ENCODE measurements around the gene SLC25A13.

The SLC25A13 gene

DNA sequence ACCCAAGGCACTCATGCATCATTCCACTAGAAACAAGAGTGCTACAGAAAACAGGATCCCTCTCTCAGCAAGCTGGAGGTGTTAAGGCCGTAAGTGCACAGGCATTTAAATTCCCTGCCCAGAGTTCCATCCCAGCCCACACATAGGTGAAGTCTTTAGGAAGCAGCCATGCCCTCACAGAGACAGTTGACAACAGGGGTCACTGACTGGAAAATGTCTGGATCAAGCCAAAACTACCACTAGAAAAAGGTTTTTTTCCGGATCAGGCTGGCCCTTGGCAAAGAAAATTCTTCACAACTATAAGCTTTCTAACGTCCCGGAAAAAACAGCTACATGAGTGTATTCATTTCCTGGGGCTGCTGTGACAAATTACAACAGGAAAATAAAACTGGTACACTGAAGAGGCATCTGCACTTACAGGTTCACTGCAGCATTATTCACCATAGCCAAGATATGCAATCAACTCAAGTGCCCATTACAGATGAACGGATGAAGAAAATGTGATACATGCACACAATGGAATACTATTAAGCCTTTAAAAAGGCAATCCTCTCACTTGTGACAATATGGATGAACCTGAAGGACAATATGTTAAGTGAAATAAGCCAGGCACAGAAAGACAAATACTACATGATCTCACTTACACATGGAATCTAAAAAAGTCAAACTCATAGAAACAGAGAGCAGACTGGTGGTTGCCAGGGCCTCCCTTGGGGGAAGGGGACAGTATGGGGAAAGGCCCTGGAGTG lies 52.5 kb downstream of the SLC25A13 start:
- no peaks in the 10 kb centered on the region for H3F3A ChIP-seq (ENCODE audit: insufficient read depth, low read length)
- H3K27ac ChIP-seq (ENCODE audit: low read length), result no peak overlapping the region
- H4K20me1 ChIP-seq (ENCODE audit: insufficient read depth, low read length), result no peaks in the 10 kb centered on the region
- H3K4me1 ChIP-seq (ENCODE audit: low read length), result no peaks in the 10 kb centered on the region
- no peak for TF ChIP-seq EZH2 (optimal IDR thresholded peaks at IDR 0.05; ENCODE audit: low read depth, low read length)
- TF ChIP-seq, protein P1, sequence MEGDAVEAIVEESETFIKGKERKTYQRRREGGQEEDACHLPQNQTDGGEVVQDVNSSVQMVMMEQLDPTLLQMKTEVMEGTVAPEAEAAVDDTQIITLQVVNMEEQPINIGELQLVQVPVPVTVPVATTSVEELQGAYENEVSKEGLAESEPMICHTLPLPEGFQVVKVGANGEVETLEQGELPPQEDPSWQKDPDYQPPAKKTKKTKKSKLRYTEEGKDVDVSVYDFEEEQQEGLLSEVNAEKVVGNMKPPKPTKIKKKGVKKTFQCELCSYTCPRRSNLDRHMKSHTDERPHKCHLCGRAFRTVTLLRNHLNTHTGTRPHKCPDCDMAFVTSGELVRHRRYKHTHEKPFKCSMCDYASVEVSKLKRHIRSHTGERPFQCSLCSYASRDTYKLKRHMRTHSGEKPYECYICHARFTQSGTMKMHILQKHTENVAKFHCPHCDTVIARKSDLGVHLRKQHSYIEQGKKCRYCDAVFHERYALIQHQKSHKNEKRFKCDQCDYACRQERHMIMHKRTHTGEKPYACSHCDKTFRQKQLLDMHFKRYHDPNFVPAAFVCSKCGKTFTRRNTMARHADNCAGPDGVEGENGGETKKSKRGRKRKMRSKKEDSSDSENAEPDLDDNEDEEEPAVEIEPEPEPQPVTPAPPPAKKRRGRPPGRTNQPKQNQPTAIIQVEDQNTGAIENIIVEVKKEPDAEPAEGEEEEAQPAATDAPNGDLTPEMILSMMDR (IDR thresholded peaks at IDR 0.05; ENCODE audit: low read length), result no peak
- no peak for TF ChIP-seq EZH2phosphoT487 (IDR thresholded peaks at IDR 0.05; ENCODE audit: low read length)
- no peak overlapping the region for H2AFZ ChIP-seq (ENCODE audit: low read length)
- H3K36me3 ChIP-seq (replicated peaks; ENCODE audit: insufficient read depth, low read length), result no peaks in the 10 kb centered on the region
- no peak for DNase-seq
- H3K4me2 ChIP-seq (ENCODE audit: low read depth, low read length), result no peak overlapping the region
- no peaks in the 10 kb centered on the region for H3K79me2 ChIP-seq (ENCODE audit: low read length)
- H3K9me2 ChIP-seq (replicated peaks; ENCODE audit: insufficient read depth, low read length), result no peaks in the 10 kb centered on the region
- no peak overlapping the region for H3K4me3 ChIP-seq (ENCODE audit: low read length)
- no peaks in the 10 kb centered on the region for H3K27me3 ChIP-seq (replicated peaks; ENCODE audit: insufficient read depth, low read length)
- no peaks in the 10 kb centered on the region for H3K9me3 ChIP-seq (replicated peaks; ENCODE audit: insufficient read depth, low read length)
- H3K9ac ChIP-seq (ENCODE audit: low read length), result no peak overlapping the region

- no peak for DNase-seq
- Histone ChIP-seq H4K20me1 (ENCODE audit: insufficient read depth, low read length) (no peaks in the 10 kb centered on the region), H3K79me2 (ENCODE audit: low read length) (no peaks in the 10 kb centered on the region), H3K4me3 (ENCODE audit: low read length) (no peak overlapping the region), H3K36me3 (replicated peaks; ENCODE audit: insufficient read depth, low read length) (no peaks in the 10 kb centered on the region), H3K4me1 (ENCODE audit: low read length) (no peaks in the 10 kb centered on the region), H3K27me3 (replicated peaks; ENCODE audit: insufficient read depth, low read length) (no peaks in the 10 kb centered on the region), H3F3A (ENCODE audit: insufficient read depth, low read length) (no peaks in the 10 kb centered on the region), H3K9me3 (replicated peaks; ENCODE audit: insufficient read depth, low read length) (no peaks in the 10 kb centered on the region), H3K27ac (ENCODE audit: low read length) (no peak overlapping the region), H3K4me2 (ENCODE audit: low read depth, low read length) (no peak overlapping the region), H3K9ac (ENCODE audit: low read length) (no peak overlapping the region), H3K9me2 (replicated peaks; ENCODE audit: insufficient read depth, low read length) (no peaks in the 10 kb centered on the region), H2AFZ (ENCODE audit: low read length) (no peak overlapping the region)
- TF ChIP-seq EZH2 (optimal IDR thresholded peaks at IDR 0.05; ENCODE audit: low read depth, low read length) (no peak), EZH2phosphoT487 (IDR thresholded peaks at IDR 0.05; ENCODE audit: low read length) (no peak)
- TF ChIP-seq, protein P1 (IDR thresholded peaks at IDR 0.05; ENCODE audit: low read length), result no peak
Measured at GRCh38 chr7:96266580-96266979, 55.3 kb downstream of the SLC25A13 start.

GRCh38 chr7:96266015-96266414 lies 55.9 kb downstream of the SLC25A13 start:
- H3K9me2 ChIP-seq (replicated peaks; ENCODE audit: insufficient read depth, low read length), result no peaks in the 10 kb centered on the region
- H3K27ac ChIP-seq (ENCODE audit: low read length), result no peak overlapping the region
- TF ChIP-seq EZH2 (optimal IDR thresholded peaks at IDR 0.05; ENCODE audit: low read depth, low read length), result no peak
- TF ChIP-seq, protein P1 (IDR thresholded peaks at IDR 0.05; ENCODE audit: low read length), result no peak
- no peak for TF ChIP-seq EZH2phosphoT487 (IDR thresholded peaks at IDR 0.05; ENCODE audit: low read length)
- no peaks in the 10 kb centered on the region for H3K36me3 ChIP-seq (replicated peaks; ENCODE audit: insufficient read depth, low read length)
- H3K27me3 ChIP-seq (replicated peaks; ENCODE audit: insufficient read depth, low read length), result no peaks in the 10 kb centered on the region
- H3K9me3 ChIP-seq (replicated peaks; ENCODE audit: insufficient read depth, low read length), result no peaks in the 10 kb centered on the region
- H3K9ac ChIP-seq (ENCODE audit: low read length), result no peak overlapping the region
- H2AFZ ChIP-seq (ENCODE audit: low read length), result no peak overlapping the region
- DNase-seq, result no peak
- H3K4me3 ChIP-seq (ENCODE audit: low read length), result no peak overlapping the region
- H3F3A ChIP-seq (ENCODE audit: insufficient read depth, low read length), result no peaks in the 10 kb centered on the region
- no peaks in the 10 kb centered on the region for H3K4me1 ChIP-seq (ENCODE audit: low read length)
- no peaks in the 10 kb centered on the region for H3K79me2 ChIP-seq (ENCODE audit: low read length)
- H4K20me1 ChIP-seq (ENCODE audit: insufficient read depth, low read length), result no peaks in the 10 kb centered on the region
- no peak overlapping the region for H3K4me2 ChIP-seq (ENCODE audit: low read depth, low read length)

All from MM.1S (cell line).